Measurements from ENCODE around the gene CLECL1.
A peak's percentile ranks its signal among the peaks of the same experiment; 100 is the strongest.
"Not testable (repeated sequence)": the region's sequence is repeated elsewhere in the genome, so short reads cannot be mapped to it uniquely, and the experiment has no call there.

CLECL1 gene

DNA sequence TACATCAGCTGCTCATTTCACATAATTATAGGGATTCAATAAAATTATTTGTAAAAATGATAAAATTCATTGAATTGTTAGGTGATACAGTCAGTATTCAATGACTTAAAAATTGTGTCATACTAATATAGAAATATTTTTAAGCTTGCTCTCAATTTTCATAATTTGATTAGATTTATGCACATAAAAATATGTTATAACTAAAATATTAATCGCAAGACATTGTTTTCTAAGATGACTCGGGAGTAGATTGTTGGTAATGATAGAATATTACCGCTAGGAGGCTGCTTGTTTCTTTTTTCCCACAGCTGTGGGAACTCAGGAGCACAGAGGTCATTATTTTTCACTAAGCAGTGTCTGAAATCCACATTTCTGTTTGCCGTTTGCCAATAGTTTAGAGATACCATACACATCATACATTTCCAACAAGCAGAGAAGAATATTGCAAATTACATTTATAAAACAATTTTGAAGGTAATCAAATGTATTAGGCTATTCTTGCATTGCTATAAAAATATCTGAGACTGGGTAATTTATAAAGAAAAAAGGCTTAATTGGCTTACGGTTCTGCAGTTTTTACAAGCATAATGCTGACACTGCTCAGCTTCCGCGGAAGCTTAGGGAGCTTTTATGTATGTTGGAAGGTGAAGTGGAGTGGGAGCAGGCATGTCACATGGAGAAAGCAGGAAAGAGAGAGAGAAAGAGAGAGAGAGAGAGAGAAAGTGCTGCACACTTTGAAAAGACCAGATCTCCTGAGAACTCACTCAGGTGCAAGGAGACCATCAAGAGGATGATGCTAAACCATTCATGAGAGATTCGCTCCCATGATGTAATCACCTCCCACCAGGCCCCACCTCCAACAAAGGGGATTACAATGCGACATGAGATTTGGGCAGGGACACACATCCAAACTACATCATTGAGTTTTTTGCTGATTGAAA, 18.6 kb upstream of the CLECL1 start:
- DNase-seq = peak; percentile 74

DNA sequence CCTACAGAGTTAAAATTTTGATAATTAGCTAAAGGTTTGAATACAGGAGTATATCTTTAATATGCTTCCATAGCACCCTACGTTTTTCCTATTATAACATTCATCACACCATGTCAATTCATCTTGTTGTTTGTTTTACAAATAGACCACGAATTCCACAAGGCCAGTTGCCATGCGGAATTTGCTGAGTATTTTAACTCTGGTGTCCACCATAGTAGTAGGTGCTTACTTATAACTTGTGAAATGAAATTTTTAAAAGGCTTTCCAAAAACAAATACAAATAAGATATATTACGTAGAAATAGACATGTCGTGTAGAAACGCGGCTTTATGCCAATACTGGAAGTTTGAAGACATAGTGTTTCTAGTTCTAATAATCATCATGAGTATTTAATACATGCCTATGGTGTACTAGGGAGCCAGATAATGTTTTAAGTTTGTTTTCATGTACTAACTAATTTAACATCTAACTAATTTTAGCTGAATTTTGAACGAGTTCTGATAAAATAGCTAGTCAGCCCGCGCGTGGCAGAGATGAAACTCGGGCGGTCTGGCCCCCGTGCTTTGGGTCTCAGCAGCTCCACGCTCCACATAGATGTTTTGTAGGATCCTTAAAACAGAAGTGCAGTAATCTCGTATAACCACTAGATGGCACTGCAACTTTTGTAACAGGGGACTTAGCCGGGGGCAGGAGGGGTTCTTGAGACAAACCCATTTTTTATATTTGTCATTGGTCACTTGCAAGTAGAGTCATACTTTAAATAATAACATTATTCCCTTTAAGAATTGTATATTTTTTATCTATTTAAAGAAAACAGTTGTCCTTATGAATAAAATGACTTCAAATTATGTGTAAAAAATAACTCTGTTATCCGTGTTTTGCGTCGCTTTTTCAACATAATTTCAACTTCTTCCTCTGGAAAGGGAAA, 17.6 kb upstream of the CLECL1 start:
- DNase-seq = peak; percentile 77

DNA sequence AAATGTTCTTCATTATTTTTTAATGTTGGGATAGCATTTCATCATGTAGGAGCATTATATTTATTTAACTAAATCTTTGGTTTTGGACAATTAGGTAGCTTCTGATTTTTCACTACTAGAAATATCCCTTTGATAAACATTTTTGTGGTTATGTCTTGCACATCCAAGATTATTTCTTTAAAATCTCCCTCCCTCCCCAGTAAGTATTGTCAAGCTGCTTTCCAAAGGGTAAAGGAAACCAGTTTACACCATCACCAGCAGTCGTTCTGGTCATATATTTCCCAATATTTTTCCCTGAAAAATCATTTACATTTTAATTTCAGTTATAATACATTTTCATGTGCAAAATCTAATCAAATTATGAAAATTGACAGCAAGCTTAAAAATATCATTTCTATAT, 16.7 kb upstream of the CLECL1 start:
- no peak for DNase-seq

DNA sequence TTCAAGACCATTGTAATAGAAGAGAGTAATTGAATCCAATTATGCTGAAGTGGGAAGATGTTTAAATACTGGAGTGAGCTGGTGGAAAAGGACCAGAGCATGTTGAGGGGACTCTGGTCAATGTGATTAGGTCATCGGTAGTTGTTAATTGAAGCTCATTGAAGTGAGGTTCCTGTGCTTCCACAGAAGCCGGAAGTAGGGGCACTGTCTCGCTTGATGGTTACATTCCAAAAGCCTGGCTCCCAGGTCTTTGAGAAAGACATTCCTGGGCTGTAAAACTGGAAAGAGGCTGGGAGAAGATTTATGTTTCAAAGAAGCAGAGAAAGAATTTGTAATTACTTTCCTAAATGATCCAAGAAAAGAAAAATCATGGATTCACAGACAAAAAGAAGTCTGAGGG, 12.3 kb upstream of the CLECL1 start:
- DNase-seq = no peak

DNA sequence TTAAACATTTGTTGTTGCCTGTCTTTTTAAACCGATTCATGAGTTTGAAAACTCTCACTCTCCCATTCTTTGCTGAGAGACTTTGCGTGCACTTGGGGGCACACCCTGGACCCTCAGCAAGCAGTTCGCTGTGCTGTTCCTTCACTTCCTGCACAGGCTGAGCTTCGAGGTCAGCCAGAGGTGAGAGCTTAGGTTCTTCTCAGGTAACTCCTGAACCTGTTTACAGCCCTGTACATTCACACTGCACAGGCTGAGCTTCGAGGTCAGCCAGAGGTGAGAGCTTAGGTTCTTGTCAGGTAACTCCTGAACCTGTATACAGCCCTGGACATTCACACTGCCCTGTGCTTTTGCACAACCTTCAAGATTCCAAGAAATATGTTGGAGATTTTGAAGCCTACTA, 9.8 kb upstream of the CLECL1 start:
- no peak for DNase-seq

DNA sequence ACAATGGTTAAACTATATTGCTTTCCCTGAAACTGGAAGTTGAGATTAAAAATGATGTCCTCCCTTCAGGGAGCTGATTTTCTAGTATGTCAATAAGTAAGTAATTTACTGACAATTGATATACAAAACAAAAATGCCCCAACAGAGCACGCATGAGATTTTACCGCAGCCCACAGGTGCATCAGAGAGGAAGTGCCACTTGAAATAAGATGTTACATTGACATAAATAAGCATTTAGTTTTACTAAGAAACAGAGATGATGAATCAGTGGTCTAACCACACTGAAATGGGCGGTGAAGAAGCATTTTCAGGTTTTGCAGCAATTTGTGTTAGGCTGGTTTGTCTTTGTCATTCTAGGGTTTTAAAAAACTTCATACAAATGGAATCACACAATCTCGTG, 8.8 kb upstream of the CLECL1 start:
- DNase-seq = no peak

DNA sequence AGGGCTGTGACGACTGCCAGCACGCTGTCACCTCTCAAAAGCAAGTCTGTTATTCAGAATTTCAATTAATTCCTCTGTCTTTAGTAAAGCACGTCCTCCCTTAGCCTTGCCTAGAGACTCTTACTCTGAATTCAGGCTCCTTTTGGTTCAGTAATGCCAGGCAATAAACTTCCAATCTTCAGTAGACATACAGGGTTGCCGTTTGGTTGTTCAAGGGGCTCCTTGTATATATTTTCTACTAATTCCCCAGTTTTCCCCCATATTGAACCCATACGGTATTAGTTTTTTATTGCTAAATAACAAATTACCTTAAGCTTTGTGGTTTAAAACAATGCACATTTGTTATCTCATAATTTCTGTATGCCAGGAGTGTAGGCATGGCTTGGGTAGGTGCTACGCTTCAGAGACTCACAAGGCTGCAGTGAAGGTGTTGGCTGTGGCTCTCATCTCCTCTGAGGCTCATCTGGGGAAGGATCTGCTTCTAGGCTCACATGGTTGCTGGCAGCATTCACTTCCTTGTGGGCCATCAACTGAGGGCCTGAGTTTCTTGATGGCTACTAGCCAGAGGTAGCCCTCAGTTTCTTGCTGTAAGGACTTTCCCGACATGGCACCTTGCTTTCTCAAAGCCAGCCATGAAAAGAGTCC, 7.3 kb upstream of the CLECL1 start:
- no peak for DNase-seq

DNA sequence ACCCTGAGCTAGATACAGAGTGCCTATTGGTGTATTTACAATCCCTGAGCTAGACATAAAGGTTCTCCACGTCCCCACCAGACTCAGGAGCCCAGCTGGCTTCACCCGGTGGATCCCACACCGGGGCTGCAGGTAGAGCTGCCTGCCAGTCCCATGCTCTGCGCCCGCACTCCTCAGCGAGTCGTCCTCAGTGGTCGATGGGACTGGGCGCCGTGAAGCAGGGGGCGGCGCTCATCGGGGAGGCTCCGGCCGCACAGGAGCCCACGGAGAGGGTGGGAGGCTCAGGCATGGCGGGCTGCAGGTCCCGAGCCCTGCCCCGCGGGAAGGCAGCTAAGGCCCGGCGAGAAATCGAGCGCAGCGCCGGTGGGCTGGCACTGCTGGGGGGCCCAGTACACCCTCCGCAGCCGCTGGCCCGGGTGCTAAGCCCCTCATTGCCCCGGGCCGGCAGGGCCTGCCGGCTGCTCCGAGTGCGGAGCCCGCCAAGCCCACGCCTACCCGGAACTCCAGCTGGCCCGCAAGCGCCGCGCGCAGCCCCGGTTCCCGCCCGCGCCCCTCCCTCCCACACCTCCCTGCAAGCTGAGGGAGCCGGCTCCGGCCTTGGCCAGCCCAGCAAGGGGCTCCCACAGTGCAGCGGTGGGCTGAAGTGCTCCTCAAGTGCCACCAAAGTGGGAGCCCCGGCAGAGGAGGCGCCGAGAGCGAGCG, 6.7 kb upstream of the CLECL1 start:
- not testable (repeated sequence) for DNase-seq

DNA sequence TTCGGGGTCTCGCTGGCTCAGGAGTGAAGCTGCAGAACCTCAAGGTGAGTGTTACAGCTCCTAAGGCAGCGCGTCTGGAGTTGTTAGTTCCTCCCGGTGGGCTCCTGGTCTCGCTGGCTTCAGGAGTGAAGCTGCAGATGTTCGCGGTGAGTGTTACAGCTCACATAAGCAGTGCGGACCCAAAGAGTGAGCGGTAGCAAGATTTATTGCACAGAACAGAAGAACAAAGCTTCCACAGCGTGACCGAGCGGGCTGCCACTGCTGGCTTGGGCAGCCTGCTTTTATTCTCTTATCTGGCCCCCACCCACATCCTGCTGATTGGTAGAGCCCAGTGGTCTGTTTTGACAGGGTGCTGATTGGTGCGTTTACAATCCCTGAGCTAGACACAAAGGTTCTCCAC, 6.0 kb upstream of the CLECL1 start:
- DNase-seq = not testable (repeated sequence)

DNA sequence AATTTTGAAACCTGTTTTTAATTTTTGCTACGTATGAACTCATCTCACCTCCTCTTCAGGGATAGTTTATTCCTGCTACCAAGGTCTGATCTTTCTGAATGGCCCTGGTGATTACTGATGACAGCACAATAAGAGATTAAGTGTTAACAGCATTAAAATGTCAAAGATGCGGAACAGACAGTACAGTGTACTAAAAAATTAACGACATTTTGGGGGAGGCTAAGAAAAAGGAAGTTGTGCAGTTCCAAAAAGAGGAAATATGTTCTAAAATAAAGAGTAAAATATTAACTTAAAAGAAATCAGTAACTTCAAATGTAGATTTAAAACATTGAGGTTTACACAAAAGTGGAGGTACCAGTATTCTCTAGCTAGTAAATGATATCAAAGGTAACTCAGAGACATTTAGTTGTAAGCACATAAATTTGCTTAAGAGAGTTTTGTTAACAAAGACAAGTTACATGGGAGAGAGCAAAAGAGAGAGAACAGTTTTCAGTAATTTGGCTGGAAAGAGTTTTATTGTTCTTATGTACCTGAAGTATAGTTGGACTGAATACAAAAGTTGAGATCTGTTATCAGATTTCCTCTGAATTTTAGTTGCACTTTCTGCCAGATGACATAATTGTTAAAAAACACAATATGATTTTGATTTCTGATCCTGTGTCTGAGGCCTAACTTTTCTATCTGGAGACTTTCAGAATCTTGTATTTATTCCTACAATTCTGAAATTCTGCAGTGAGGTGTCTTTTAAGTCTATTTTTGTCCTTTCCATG, 4.2 kb upstream of the CLECL1 start:
- DNase-seq = peak; percentile 72

DNA sequence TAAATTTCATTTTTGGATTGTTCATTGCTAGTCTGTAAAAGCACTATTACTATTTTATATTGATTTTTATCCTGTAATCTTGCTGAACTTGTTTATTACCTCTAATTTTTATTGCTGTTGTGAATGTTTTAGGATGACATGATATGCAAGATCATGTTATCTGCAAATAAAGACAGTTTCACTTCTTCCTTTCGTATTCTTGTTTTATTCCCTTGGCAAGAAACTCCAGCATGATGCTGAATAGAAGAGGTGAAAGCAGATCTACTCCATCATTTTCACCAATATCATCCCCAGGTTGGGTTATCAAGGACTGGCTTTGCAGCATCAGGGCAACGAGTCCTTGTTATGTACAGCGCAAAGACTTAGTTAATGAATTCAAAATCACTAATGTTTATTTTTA, 2.7 kb upstream of the CLECL1 start:
- peak; percentile 56 for DNase-seq

DNA sequence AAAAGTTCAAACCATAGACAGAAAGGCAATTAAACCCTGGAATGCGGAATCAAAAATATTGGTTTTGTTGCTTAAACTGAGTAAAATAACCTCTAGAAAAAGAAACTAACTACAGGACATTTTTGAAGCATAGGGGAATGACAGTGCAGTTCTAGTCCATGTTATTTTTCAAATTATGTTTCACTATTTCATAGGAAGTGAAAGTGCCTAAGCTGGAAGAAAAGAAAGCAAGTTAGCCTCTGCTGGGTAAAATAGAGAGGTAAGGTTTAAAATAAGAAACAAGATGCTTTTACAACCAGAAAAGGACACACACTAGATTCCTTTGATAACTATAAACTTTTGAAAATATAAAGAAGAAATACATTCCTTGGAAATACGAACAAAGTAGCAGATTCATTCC, 1.1 kb downstream of the CLECL1 start:
- DNase-seq = peak; percentile 85

DNA sequence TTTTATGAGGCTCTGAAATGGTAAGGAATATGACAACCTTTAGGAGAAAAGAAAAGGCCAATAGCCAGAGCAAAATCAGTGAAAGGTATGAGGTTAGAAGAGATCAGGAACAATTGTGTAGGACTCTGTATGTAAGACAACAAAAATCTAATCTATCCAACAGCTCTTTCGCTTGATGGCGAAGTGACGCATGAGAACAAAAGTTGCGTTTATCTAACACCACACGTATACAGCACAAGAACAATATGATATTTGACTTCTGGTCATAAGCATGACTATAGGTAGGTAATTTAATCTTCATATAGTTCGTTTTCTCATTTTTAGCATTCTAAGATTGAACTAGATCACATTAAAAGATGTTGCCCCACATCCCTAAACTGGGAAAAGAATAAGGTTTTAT, 1.5 kb downstream of the CLECL1 start:
- DNase-seq = no peak

DNA sequence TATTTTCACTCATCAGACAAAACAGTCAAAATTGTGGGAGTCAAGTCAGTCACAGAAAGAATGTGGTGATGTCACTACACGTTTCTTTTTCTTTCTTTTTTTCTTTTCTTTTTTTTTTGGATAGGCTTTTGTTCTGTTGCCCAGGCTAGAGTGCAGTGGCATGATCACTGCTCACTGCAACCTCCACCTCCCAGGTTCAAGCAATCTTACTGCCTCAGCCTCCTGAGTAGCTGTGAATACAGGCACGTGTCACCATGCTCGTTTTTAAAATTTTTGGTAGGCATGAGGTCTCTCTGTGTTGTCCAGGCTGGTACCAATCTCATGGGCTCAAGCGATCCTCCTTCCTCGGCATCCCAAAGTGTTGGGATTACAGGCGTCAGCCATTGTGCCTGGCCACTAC, 2.3 kb downstream of the CLECL1 start:
- no peak for DNase-seq

DNA sequence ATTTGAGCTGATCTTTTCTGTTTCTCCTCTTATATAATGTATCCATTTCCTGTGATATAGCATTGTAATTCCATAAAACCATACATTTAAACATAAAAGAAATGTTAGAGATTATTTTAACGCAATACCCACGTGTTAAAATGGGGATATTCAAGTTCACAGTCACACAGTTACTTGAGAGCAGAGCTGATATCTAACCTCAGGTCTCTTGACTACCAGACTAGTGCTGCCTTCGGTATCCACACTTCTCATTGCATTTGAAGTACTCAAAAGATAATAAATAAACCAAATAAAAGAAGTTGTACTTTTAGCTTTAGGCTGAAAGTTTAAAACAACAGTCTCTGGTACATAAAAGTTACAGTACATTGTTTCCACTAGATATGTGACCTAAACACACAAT, 2.9 kb downstream of the CLECL1 start:
- DNase-seq = no peak

DNA sequence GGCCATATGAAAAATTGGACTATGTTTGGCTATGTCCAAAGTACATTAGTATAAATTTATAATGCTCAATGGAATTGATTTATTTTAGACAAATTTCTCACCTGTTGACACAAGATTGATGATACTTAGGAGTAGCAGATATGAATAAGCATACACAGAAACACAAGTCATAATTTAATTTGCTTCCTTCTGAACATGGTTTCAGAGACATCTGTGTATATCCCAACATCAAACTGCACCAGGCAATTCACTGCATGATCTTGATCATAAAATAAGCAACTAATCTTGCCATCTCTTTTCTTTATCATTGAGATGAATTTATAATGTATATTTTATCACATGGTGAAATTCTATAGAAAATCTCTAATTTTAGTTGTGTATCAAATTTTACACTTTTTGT, 3.8 kb downstream of the CLECL1 start:
- no peak for DNase-seq

DNA sequence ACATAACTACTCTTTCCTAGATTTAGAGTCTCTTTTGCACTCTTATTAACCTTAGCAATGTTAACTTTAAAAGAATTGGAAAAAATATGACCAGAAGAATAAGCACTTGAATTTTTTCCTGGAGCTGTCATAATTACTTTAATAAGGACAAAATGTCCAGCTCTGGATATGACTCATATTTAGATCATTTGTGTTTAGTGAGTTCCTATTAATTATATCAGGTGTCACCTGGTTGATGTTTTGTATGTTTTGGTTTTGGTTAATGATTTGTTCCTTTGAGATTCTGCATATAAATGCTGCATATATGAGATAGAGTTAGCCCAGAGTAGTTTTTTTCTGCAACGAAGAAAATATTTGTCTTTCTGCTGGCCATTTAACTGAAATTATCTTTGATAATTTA, 5.1 kb downstream of the CLECL1 start:
- no peak for DNase-seq

DNA sequence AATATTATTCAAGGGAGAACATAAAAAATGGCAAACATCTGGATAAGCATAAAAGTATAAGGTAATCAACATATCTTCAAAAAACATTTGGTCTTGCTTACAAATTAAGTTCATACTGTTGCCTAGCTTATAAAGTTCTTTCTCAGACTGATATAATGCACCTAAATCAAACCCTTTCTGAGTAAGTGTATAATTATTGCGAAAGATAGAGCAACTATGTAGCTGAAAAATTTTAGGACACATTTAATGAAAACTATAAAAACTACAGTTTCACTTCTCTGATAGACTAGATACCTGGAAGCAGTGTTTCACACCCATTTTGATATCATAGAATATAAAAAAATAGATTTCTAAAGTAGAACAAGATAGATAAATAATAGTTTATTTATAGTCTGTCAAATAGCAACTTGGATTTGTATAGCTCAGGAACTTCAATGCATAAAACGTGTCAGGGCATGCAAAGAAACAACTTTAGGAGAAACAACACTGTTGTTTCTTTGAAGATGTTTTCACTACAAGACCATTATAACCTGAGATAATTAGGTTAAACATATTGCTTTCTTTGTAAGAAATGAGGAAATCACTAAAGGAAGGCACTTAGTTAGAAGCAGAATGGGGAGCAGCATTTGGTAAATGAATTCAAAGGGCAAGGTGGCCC, 7.6 kb downstream of the CLECL1 start:
- DNase-seq = no peak

DNA sequence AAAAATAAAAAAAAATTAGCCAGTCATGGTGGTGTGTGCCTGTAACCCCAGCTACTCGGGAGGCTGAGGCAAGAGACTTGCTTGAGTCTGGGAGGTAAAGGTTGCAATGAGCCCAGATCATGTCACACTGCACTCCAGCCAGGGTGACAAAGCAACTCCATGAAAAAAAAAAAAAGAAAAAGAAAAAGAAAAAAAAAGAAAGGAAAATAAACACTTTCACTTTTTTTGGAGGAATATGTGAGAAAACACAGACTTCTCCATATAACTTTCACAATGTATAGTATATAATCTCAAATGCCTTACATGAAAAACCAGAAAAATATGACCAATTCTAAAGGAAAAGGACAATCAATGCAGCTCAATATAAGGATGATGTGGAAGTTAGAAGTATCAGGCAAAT, 8.9 kb downstream of the CLECL1 start:
- no peak for DNase-seq

DNA sequence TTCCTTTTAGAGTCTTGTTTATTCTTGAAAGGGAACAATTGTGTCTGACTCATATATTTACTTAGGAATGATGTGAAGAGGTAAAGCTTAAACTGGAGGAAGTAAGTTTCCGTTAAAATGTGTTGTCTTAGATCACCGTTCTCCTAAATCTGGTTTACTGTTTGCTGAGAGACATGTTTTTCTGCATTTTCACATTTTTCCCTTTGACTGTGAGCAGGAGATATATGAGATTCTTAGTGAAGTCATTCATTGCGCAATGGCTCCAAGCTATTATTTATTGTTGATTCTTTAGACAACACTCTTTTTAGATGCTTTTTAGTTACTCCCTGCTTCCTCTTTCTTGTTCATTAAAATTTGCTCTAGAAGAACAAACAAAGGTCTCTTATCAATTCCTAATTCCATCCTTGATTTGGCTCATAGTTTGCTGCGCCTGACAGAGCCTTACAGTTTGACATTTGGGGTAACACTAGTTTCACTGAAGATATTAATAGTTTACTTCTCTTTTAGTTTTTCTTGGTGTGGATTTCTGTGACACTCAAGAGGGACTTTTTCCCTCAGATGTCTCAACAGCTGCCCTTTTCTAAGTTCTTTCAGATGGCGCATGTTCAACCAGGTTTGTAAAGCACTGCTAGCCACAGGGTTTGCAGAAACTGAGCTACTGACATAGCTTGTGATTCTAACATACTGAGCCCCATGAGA, 11.4 kb downstream of the CLECL1 start:
- peak; percentile 72 for DNase-seq

DNA sequence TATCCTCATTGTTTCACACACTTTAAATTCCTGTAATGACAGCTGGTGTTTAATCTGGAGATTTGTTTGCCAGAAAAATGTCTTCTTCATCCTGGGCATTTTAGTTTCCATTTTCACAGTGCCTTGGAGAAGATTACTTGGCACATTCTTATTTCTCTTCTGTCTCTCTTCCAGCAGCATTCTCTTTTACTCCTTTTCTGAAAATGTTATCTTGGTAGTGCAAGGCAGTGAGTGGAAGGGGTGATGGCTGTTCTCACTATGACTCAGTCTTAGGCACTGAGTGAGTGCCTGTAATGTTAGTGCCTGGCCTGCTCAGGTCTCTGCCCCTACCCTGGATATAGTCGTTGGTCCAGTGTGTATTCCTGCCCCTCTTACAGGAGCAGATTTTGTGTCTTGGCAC, 13.1 kb downstream of the CLECL1 start:
- DNase-seq = no peak

Data from inflammatory macrophage treated with lipopolysaccharide for 4 hours (primary cell).